ENCODE measurements around the gene GCNT4.

The GCNT4 gene

GRCh38 chr5:75050415-75050814, 1.9 kb downstream of the GCNT4 start:
- no peak for DNase-seq

GRCh38 chr5:75049456-75050351, 2.7 kb downstream of the GCNT4 start:
- DNase-seq = peak; percentile 21 to 41

GRCh38 chr5:75048457-75048953, 3.9 kb downstream of the GCNT4 start:
- no peak for DNase-seq

GRCh38 chr5:75047356-75047755, 5.0 kb downstream of the GCNT4 start:
- DNase-seq = no peak

- DNase-seq = no peak
These were observed 5.8 kb downstream of the GCNT4 start for GRCh38 chr5:75046366-75047142.

- no peak for DNase-seq
These were observed 7.3 kb downstream of the GCNT4 start for GRCh38 chr5:75045071-75045470.

- no peak for DNase-seq
These were observed 8.0 kb downstream of the GCNT4 start for GRCh38 chr5:75044406-75044805.

- no peak for DNase-seq
These were observed 8.6 kb downstream of the GCNT4 start for GRCh38 chr5:75043633-75044264.

- no peak for DNase-seq
These were observed 9.8 kb downstream of the GCNT4 start for GRCh38 chr5:75042522-75042921.

GRCh38 chr5:75040973-75041372, 11.4 kb downstream of the GCNT4 start:
- no peak for DNase-seq

GRCh38 chr5:75037106-75037505, 15.3 kb downstream of the GCNT4 start:
- DNase-seq = no peak

GRCh38 chr5:75034137-75034739, 18.1 kb downstream of the GCNT4 start:
- DNase-seq = no peak

GRCh38 chr5:75031366-75031765, 21.0 kb downstream of the GCNT4 start:
- no peak for DNase-seq

- no peak for DNase-seq
These were observed 24.3 kb downstream of the GCNT4 start for GRCh38 chr5:75028090-75028489.

GRCh38 chr5:75023368-75024159, 28.8 kb downstream of the GCNT4 start:
- DNase-seq = no peak

GRCh38 chr5:75021800-75022199, 30.6 kb downstream of the GCNT4 start:
- DNase-seq = no peak

GRCh38 chr5:75021219-75021618, 31.1 kb downstream of the GCNT4 start:
- DNase-seq = no peak

GRCh38 chr5:75020016-75020656, 32.2 kb downstream of the GCNT4 start:
- no peak for DNase-seq

- no peak for DNase-seq
These were observed 33.4 kb downstream of the GCNT4 start for GRCh38 chr5:75018805-75019587.

GRCh38 chr5:75017971-75018370, 34.4 kb downstream of the GCNT4 start:
- DNase-seq = no peak

- DNase-seq = no peak
These were observed 35.5 kb downstream of the GCNT4 start for GRCh38 chr5:75016896-75017295.

All from SHP77 (cell line).